Measurements from ENCODE around the gene SGMS1. TPM values are rescaled to one million over a fixed set of nuclear protein-coding genes. Genes with fewer than 3 reads are reported as not detected.

The SGMS1 gene
- polyA plus RNA-seq, 3 donors: 53.2 to 57.3 (median 54.7) TPM

DNA sequence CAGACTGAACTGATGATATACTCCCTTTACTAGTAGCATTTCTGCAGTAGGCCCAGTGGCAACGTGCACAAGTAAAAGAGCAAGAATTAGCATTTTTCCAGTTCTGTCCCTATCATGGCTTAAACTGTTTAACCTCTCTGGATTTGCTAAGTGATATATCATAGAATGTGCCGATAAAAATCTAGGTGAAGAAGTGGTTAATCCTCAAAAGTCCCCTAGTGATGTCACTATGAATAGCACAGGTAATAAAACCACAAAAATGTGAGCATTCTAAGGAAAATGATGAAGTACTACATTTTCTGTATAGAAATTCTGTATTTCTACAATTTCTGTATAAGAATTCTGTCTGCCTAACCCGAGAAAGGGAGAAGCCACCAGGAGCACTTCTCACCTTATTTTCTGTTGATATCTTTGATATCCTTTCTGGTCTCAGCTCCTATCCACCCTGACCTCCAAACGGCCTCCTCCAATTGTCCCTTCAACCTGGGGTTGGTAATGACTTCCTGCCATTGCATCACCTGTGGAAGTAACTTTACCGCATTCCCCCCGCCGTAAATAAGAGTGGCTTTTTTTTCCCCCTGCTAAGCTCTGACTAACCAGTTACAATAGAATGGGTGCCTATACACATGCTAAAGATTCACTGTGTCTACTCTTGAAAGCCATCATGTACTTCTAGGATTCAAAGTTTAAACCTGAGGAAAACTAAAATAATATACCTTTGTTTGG, 216.5 kb downstream of the SGMS1 start:
- no peak for DNase-seq (ENCODE audit: low read depth in 3 of 3, low spot score in 2 of 3)

DNA sequence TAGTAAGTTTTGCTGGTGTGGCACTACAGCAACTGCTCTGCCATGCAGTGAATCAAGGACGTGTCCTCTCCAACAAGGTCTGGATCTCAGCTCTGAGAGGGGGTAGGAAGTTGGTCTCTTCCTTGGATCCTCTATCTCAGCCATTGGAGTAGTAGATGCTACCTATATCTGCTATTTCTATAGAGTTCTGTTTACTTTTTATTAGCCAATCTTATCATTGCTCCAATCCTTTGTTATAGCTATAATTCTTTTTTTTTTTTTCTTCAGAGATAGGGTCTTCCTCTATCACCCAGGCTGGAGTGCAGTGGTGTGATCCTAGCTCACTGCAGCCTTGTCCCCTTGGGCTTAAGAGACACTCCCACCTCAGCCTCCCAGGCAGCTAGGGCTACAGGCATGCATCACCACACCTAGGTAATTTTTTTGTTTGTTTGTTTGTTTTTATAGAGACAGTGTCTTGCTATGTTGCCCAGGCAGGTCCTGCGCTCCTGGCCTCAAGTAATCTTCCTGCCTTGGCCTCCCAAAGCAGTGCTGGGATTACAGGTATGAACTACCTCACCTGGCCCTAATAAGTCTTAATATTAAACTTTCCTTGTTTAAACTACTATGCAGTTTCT, 217.2 kb downstream of the SGMS1 start:
- DNase-seq (ENCODE audit: low read depth in 3 of 3, low spot score in 2 of 3): no peak

DNA sequence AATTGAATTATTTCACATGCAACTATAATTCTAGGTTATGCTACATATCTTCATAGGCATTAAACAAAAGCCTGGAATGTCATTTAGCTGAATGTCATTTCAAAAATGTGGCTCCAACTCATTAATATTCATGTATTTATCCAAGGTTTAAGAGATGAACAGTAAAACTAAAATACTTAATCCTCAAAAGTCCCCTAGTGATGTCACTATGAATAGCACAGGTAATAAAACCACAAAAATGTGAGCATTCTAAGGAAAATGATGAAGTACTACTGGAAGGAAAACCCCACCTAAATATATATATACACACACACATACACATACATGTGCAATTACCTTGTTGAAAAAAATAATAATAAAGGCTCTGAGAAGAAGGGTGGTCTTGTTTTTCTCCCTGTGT, 218.0 kb downstream of the SGMS1 start:
- no peak for DNase-seq (ENCODE audit: low read depth in 3 of 3, low spot score in 2 of 3)

DNA sequence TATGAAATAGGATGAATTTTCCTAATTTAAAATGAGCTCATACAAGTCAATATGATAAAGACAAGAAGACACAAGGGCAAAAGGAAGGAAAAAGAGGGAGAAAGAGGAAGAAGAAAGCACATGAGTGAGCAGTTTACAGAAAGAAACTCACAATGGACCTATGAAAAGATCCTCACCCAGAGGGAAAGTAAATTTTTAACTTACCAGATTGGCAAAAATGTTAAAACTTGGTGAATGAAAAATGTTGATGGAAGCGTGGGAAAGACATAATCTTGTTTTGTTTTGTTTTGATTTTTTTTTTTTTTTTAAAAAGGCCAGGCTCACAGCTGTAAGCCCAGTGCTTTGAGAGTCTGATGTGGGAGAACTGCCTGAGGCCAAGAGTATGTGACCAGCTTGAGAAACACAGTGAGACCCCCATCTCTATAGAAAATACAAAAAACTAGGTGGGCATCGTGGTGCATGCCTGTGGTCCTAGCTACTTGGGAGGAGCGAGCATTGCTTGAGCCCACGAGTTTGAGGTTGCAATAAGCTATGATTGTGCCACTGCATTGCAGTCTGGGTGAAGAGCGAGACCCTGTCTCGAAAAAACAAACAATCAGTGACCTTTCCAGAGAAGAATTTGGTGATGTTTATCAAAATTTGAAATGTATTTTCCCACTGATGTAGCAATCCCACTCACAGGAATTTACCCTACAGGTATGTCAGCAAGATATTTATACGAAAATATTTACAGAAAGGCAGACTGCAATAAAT, 219.6 kb downstream of the SGMS1 start:
- no peak for DNase-seq (ENCODE audit: low read depth in 3 of 3, low spot score in 2 of 3)

DNA sequence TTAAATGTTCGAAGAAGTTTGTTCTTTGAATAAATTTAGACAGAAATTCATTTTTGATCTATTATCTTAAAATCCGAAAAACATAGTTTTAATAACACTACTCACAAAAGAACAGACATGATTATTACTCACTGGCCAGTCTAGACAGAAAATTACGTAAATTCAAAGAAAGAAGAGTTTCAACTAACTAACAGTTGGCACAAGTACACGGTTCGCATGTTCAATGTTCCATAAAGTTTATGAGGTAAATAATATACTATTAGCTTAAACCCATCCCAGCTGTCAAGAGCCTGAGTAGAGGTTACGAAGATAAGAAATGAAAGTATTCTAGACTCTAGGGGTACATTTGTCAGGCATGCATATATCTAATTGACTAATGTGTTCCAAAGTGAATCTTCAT, 220.7 kb downstream of the SGMS1 start:
- no peak for DNase-seq (ENCODE audit: low read depth in 3 of 3, low spot score in 2 of 3)

DNA sequence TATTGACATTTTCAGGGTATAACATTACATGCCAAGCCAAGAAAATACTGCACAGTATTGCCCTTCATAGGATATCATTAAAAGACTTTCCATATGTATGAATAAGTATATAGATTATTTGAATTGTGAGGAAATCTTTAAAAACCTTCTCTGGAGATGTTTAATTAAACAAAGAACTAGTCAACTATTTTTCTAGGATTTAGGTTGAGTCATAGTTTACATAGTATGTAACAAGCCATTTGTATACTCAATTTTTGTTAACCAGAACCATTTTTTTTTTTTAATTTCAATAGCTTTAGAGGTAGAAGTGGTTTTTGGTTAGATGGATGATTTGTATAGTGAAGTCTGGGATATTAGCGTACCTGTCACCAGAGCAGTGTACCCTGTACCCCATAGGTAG, 221.3 kb downstream of the SGMS1 start:
- no peak for DNase-seq (ENCODE audit: low read depth in 3 of 3, low spot score in 2 of 3)

DNA sequence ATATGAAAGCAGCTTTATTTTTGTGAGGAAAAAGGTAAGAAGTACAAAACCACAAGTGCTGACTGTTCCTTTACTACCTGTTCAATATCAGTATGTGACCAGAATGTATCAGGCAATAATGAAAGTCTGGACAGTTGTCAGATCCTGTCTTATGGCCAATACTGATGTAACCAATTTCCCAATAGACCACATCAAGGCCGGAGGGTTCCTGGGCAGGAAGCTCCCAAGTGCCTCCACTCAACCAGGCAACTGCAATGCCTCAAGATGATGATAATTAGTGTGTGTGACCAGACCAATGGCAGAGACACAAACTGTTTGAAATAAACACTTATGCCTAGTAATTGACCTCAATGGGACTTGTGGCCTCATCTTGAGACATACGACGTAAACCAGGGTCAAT, 223.1 kb downstream of the SGMS1 start:
- no peak for DNase-seq (ENCODE audit: low read depth in 3 of 3, low spot score in 2 of 3)

DNA sequence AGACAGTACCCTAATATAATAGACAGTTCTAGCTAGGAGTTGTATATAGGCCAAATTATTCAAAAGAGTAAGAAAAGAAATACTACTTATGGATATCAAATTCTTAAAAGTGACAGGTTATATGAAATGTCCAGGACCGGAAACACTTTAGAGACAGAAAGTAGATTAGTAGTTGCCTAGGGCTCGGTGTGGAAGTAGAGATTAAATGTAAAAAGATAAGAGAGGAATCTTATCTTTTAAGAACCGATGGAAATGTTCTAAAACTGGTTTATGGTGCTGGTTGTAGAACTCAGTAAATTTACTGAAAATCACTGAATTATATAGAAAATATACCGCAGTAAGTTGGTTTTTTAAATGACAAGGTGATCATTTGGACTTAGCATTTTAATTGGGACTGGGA, 224.9 kb downstream of the SGMS1 start:
- no peak for DNase-seq (ENCODE audit: low read depth in 3 of 3, low spot score in 2 of 3)

DNA sequence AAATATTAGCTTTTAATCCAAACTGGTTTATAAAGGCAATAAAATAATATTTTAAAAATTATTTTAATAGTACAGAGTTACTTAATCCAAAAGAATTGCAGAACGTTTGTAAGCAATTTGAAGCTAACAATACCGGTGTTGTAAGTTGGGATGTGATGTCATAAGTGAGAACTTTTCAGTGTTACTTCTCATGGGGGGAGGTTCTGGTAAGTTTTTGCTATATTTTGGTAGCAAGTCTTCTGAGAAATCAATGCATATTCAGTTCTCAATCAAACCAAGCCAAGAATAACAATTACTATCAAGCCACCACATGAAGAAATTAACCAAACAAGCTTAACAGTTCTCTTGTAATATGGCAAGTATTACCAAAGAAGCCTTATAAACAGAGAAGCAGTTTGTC, 225.4 kb downstream of the SGMS1 start:
- no peak for DNase-seq (ENCODE audit: low read depth in 3 of 3, low spot score in 2 of 3)

DNA sequence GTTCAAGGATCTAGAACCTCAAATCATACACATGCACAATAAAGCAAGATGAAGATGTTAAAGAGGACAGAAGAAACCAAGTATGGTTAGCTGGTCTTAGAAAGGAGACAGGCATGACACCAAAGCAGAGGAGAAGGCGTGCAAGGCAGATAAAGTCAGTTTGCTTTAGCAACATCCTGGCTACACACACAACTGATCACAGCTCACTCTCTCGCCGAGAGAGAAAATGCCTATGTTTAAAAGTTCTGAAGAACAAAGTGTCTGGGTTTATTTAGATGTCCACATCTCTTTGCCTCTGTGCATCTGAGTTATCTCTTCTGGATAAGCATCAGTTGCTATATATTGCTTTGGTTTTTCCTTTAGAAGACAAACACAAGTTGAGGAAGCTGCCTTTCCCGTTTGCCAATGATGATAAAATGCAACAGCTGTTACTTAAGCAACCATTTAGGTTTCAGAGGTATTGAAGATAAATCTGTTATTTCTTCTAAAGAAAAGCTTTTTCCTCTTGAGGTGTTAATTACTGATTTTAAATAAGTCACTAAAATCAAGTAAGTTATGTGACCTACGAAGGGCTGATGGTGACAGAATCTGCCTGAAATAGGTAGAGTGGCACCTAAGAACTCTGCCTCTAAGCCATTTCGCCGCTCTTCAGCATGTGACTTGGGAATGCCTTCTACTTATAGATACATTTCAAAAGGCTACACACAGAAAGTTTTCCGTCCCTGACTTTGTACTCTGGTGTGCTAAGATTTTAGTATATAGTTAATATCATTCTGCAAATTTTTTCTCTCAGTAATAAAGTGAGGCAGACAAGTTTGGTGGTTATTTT, 226.2 kb downstream of the SGMS1 start:
- no peak for DNase-seq (ENCODE audit: low read depth in 3 of 3, low spot score in 2 of 3)

DNA sequence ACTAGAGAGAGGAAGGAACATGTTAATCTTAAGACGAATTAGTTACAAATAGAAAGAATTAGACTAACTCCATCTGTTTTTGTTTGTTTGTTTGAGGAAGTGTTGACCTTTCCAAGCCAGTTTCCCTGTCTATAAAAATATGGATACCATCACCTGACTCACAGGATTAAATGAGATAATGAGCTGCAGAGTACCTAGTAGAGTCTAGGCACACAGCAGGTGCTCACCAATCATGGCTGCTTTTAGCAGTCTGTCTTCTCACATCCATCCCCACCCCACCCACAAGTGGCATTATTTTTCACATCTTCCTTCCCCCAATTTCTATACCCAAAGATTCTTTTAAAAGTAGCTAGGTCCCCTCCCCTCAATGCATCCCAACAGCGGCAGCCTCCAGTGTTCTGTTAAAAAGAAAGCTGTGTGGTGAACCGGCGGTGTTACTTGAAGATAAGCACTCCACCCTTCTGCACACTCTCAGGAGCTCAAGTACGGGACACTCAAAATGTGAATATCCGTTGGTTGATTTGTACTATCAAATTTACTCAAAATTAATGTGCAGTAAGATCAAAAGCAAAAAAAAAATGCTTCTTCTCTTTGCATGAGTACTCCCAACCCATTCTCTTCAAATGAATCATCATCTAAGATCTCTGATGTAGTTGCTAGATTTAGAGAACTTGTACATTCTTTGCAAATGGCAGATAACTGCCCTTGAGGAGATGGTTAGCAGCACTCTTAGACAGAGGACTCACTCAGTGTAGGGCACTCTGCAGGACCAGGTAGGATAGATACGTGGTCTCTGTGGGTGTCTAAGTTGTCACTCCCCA, 227.1 kb downstream of the SGMS1 start:
- DNase-seq (ENCODE audit: low read depth in 3 of 3, low spot score in 2 of 3): no peak

DNA sequence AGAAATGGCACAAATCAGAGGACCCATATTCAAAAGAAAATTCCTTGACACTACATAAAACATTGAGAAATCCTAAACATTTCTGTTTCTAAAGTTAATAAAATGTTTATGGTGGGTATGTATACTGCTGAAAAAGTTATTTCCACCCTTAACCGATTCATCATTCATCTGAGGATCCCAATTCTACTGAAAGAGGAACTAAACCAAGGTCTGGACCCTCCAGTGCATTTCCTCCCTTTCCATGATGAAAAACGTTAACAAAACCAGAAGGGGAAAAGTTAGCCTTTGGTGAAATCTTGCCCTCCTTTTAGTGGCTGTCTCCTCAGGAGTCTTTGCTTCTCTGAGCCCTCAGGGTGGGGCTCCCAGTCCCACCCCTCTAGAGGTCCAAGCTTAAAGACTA, 227.9 kb downstream of the SGMS1 start:
- DNase-seq (ENCODE audit: low read depth in 3 of 3, low spot score in 2 of 3): no peak

DNA sequence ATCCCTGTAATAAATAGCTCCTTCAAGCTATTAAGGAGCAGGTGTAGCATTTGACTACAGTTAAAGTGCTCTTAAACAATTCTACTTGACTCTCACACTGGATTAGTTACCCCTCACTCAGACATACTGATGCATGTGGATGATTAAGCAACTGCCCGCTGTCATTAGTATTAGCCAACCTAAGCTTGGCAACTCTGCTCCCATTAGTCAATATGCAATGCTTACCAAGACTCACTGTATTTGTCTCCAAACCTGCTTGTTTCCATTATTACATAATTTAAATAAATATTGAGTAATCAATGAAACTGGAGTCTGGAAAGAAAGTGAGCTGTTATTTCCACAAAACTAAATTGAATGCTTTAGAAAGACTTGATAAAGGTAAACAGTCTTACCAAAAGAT, 228.5 kb downstream of the SGMS1 start:
- no peak for DNase-seq (ENCODE audit: low read depth in 3 of 3, low spot score in 2 of 3)

DNA sequence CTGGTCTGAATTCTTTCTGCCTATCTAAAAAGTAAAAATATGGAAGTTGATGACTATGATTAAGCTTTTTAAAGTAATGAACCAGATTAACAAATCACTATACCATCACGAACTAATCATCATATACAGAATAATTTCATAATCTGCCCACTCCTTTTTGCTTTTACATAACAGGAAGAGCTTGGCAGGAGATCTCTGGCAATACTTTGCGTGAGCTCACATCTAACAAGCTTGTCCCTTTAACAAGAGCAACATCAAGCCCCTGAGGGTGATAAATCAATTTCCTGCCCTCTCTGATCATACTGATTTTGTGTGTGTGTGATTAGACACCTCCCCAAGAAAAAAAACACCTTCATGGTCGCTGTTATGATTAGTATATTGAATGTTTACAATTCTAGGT, 228.9 kb downstream of the SGMS1 start:
- DNase-seq (ENCODE audit: low read depth in 3 of 3, low spot score in 2 of 3): no peak

DNA sequence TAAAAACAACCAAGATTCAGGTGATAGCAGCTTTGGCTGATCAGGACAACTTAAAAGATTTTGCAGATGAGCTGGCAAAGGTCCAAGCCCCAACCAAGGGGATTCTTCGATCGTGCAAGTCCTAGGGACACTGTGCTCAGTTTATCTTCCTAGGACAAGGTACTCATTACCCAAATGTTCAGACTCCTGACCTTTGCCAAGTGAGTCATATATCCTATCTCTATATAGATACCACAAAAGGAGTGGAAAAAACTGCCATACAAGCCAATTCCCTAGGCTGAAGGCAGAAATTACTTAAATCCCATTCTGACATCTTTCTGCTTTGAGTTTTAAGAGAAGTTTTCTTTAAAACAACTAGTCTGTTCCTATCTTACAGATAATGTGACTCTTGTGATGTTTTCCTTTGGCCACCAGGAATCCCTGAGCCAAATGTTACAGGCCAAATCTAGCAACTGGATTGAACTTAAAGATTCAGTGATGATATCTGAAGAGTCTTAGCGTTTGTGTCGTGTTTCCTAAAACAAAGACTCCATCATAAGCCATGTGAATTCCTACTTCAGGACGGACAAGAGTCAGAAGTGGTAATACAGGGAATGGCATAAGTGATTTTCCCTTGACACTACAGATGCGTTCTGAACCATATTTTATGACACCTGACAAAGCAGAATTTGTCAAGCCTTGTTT, 229.8 kb downstream of the SGMS1 start:
- no peak for DNase-seq (ENCODE audit: low read depth in 3 of 3, low spot score in 2 of 3)

DNA sequence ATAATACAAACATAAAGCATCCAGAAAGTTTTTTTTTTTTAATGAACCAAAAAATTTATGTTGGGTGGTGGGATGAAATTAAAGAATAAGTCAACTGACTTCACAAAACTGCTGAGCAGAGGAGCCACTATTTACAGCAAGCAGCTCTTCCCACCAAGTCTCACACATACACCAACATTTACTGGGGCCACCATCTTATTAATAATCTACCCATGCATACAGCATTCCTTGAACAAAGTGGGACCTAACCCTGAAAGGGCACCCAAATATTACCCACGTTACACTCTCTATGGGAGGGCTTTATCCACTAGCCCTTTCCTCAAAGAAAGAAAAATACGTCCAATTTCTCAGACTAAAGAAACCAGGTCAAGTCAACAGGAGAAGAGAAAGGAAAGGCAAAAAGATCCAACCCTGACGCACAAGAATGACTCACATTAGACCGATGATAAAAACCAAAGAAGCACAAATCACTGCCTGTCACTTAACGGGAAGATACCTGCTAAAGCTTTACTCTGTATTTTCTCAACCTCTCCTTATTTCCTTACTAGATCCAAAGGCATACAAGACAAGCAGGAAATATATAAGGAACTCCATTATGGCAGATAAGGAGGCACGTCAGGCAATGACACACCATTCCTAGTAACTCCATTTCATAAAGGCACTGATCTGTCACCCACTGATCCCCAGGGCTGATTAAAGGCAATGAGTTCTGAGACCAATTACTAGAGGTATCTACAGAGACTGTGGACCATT, 230.6 kb downstream of the SGMS1 start:
- DNase-seq (ENCODE audit: low read depth in 3 of 3, low spot score in 2 of 3): no peak

DNA sequence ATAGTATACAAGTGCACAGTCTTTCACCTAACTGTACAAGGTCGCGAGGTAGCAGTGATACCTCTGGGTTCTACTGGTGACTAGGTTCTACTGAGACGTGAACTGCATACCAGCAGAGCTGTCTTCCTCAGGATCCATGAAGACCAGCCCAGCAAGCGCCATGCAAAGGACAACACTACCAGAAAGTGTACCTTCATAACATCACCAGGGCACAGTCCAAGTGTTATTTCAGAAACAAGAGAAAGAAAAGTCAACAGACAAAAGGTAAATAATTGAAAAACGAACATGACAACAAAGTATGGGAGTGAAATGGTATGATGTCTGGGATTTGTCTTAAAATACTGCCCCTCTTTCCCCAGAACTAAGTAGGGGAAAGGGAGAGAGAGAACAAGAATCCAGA, 231.3 kb downstream of the SGMS1 start:
- DNase-seq (ENCODE audit: low read depth in 3 of 3, low spot score in 2 of 3): no peak

DNA sequence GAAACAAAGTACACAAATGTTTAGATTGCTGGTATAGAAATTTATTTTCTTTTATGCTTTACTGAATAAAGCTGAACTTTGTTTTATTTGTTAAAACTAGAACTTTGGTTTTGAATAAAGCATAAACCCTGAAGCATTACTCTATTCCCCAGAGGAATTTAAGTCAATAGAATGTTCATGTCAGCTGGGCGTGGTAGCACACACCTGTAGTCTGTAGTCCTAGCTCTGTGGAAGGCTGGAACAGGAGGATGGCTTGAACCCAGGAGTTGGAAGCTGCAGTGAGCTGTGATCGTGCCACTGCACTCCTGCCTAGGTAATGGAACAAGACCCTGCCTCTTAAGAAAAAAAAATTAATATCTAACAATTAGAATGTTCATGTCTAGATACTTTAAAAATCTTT, 233.5 kb downstream of the SGMS1 start:
- DNase-seq (ENCODE audit: low read depth in 3 of 3, low spot score in 2 of 3): no peak

DNA sequence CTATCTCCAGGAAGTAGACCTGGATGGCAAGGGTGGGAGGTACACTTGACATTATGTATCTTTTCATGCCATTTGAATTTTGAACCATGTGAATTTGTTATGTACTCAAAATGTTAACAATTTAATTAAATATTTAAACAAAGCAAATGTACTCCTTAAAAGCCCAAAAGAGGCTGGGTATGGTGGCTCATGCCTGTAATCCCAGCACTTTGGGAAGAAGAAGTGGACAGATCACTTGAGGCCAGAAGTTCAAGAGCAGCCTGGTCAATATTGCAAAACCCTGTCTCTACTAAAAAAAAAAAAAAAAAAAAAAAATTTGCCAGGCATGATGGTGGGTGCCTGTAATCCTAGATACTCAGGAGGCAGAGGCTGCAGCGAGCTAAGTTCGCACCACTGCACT, 235.6 kb downstream of the SGMS1 start:
- no peak for DNase-seq (ENCODE audit: low read depth in 3 of 3, low spot score in 2 of 3)

All from right renal cortex interstitium (tissue), 3 donors.